Natural killer cell (primary cell): ENCODE data around the gene LYST. TPM values are rescaled to one million over a fixed set of nuclear protein-coding genes. Genes with fewer than 3 reads are reported as not detected.

ENCODE experiments used
- ATAC-seq, 3 donors: fragments of 150-1000 bp in 2 of 3; fragments of 200-7000 bp in 1 of 3; cut with Tn5 transposase; 1 replicate in 1 of 3; 2 replicates in 2 of 3; pipeline ENCODE4 v1.10.0; 2021; ENCODE audit warnings: mild to moderate bottlenecking in 2 of 3, moderate library complexity in 2 of 3
- DNase-seq, 2 donors: peaks; one replicate each; pipeline versions ENCODE4 v3.0.0 to v3.0.0-alpha.2; 2013 to 2021; ENCODE audit warnings: mixed read lengths in 1 of 2
- H3K27ac ChIP-seq: one replicate; pipeline ENCODE4 v1.5.1; 2013; ENCODE audit warnings: mild to moderate bottlenecking, low read length
- H3K27me3 ChIP-seq: one replicate; pipeline ENCODE4 v1.6.1; 2013; ENCODE audit warnings: low read length; ENCODE audit not compliant: control insufficient read depth, insufficient read depth
- H3K36me3 ChIP-seq: one replicate; pipeline ENCODE4 v1.6.1; 2013; ENCODE audit warnings: low read length; ENCODE audit not compliant: control insufficient read depth, insufficient read depth
- H3K4me1 ChIP-seq: one replicate; pipeline ENCODE4 v1.6.1; 2013; ENCODE audit warnings: low read length; ENCODE audit not compliant: control insufficient read depth, insufficient read depth
- H3K4me3 ChIP-seq: one replicate; pipeline ENCODE4 v1.5.1; 2013; ENCODE audit warnings: low read length
- H3K9me3 ChIP-seq: one replicate; pipeline ENCODE4 v1.6.1; 2013; ENCODE audit warnings: low read length; ENCODE audit not compliant: control insufficient read depth, insufficient read depth
- H3K27ac Mint-ChIP-seq, 2 donors: one replicate each; pipeline ENCODE4 v1.8.0; 2022; ENCODE audit warnings: mild to moderate bottlenecking in 2 of 2, mixed read lengths in 2 of 2, moderate library complexity in 1 of 2
- H3K27me3 Mint-ChIP-seq, 2 donors: one replicate each; pipeline ENCODE4 v1.8.0; 2022; ENCODE audit warnings: low read depth in 2 of 2, mixed read lengths in 2 of 2
- H3K36me3 Mint-ChIP-seq: one replicate; pipeline ENCODE4 v1.8.0; 2022; ENCODE audit warnings: mixed read lengths
- H3K4me1 Mint-ChIP-seq, 2 donors: one replicate each; pipeline ENCODE4 v1.8.0; 2022; ENCODE audit warnings: mixed read lengths in 2 of 2
- H3K4me3 Mint-ChIP-seq: one replicate; pipeline ENCODE4 v1.8.0; 2022; ENCODE audit warnings: mild to moderate bottlenecking, moderate library complexity, mixed read lengths
- H3K9me3 Mint-ChIP-seq, 2 donors: one replicate each; pipeline ENCODE4 v1.8.0; 2022; ENCODE audit warnings: mixed read lengths in 2 of 2
- WGBS: methylation state at CpG from one replicate; pipeline ENCODE4 v1.1.7; 2013; ENCODE audit warnings: missing lambda C conversion rate; ENCODE audit not compliant: insufficient coverage; 5-methylcytosine and 5-hydroxymethylcytosine counted together
- intact Hi-C: fragments of 100-400 bp; cut with micrococcal nuclease; formaldehyde crosslinking; loops from one replicate; pipeline ENCODE4 v1.14.2; 2022
- total RNA-seq, 4 donors: library from RNA; stranded (reverse); fragments of 120-200 nt in 1 of 4; gene quantifications; one replicate each; pipeline versions ENCODE4 v1.2.3 to v1.2.4, GENCODE V29; 2013 to 2022
- TF ChIP-seq, protein P1 (sequence below): fragments of 200-600 bp; IDR thresholded peaks from one replicate; pipeline ENCODE4 v1.8.0; 2022; ENCODE audit warnings: antibody characterized with exemption

The LYST gene
- total RNA-seq, 3 donors from 2014 or later (not counting 1 experiment from before 2014, with no cell fraction given): 89.9 to 115 (median 93.6) TPM

DNA sequence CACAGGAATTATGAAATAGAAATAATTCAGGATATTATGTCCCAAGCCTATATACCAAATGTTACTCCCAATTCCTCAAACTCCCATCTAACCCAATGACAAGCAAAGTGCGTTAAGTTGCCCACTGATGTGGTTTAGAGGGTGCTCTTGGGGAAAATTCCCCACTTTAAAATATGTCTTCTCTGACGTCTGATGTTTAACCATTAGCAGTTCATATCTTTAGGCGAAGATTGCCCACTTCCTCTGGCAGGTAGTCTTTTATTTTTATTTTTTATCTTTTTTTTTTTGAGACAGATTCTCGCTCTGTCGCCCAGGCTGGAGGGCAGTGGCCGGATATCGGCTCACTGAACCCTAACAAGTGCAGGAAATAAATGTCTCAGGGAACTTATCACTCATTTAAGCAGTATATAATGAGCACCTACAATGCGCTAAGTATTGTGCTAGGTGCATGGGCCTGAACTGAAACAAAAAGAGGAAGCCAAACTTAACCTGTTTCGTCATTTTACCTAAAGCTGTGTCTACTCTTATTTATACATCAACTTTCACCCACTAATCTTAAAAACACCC, 1.3 kb upstream of the LYST start:
- peak overlapping the region; percentile 74 for H3K4me3 ChIP-seq
- DNase-seq: peak; percentile 37 to 92
- intact Hi-C loops: loop anchor here (1.0 to 10.0 kb wide), 8 partner anchors 19 to 1261 kb away; partner anchors contain the start of genes ARID4B, B3GALNT2, ERO1B and GGPS1
- ATAC-seq: peak; percentile 17 to 34 (median 26)
- TF ChIP-seq, protein P1, sequence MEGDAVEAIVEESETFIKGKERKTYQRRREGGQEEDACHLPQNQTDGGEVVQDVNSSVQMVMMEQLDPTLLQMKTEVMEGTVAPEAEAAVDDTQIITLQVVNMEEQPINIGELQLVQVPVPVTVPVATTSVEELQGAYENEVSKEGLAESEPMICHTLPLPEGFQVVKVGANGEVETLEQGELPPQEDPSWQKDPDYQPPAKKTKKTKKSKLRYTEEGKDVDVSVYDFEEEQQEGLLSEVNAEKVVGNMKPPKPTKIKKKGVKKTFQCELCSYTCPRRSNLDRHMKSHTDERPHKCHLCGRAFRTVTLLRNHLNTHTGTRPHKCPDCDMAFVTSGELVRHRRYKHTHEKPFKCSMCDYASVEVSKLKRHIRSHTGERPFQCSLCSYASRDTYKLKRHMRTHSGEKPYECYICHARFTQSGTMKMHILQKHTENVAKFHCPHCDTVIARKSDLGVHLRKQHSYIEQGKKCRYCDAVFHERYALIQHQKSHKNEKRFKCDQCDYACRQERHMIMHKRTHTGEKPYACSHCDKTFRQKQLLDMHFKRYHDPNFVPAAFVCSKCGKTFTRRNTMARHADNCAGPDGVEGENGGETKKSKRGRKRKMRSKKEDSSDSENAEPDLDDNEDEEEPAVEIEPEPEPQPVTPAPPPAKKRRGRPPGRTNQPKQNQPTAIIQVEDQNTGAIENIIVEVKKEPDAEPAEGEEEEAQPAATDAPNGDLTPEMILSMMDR: no peak
- H3K27me3 ChIP-seq: no peaks in the 10 kb centered on the region
- Mint-ChIP-seq H3K27ac (peak overlapping the region; percentile 99), H3K4me1 (peaks cover 54 to 65% of the 10 kb centered on the region in 2 donors), H3K4me3 (peak overlapping the region; percentile 99), H3K9me3 (no peaks in the 10 kb centered on the region), H3K27me3 (no peaks in the 10 kb centered on the region), H3K36me3 (no peaks in the 10 kb centered on the region)
- no peaks in the 10 kb centered on the region for H3K9me3 ChIP-seq
- H3K27ac ChIP-seq: peak overlapping the region; percentile 99
- no peaks in the 10 kb centered on the region for H3K36me3 ChIP-seq
- H3K4me1 ChIP-seq: peaks cover 64% of the 10 kb centered on the region
- WGBS: 6% methylated on average over 8 of the region's 9 CpGs

DNA sequence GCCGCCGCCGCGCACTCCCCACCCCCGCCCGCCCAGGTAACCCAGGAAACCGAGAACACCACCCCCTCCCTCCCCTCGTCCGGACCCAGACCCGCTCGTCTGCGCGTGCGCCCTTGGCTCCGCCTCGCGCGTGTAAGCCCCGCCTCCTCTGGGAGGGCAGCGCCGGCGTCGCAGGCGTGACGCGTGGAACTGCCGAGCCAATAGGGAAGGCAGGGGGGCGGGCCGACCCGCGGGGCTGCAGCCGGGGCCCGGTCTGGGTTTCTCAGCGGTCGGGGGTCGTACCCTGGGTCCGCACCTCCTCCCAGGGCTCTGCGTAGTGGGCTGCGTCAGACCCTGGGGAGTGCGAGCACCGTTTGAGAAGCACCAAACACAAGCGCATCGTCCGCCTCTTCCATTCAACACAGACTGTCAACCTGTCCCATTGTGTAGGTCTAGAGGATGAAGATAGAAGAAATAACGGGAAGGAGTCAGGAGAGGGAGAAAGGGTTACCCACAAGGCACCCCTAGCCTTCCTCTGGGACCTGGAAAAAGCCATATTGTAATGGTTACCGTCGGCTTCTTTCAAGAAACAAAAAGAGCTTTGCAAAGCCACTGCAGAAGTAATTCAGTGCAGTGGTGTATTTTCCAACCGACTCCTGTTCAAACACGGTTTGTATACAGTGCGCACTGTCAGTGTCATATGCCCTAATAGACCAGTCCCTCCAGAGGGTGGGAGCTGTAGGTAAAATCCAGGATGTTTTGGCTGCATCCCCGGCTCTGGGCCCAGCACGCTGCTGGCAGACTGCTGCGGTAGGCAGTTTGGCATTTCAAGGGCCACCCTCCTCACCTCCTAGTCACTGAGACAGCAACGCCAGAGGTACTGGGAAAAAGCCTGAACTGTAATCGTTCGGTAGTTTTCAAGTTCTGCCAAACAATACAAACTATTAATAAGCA, 473 bp upstream of the LYST start:
- no peaks in the 10 kb centered on the region for H3K9me3 Mint-ChIP-seq
- ATAC-seq: peak; percentile 72 to 89 (median 77)
- peak overlapping the region; percentile 99 for H3K4me3 Mint-ChIP-seq
- peaks cover 56 to 63% of the 10 kb centered on the region in 2 donors for H3K4me1 Mint-ChIP-seq
- H3K27ac Mint-ChIP-seq: peak overlapping the region; percentile 99
- H3K36me3 Mint-ChIP-seq: no peaks in the 10 kb centered on the region
- peak; percentile 99 for DNase-seq
- Histone ChIP-seq H3K36me3 (no peaks in the 10 kb centered on the region), H3K4me3 (peak overlapping the region; percentile 94), H3K27me3 (no peaks in the 10 kb centered on the region), H3K4me1 (peaks cover 63% of the 10 kb centered on the region), H3K9me3 (no peaks in the 10 kb centered on the region), H3K27ac (peak overlapping the region; percentile 99)
- TF ChIP-seq, protein P1: no peak
- WGBS: under 1% methylated on average over 53 of the region's 56 CpGs
- no peaks in the 10 kb centered on the region for H3K27me3 Mint-ChIP-seq
- intact Hi-C loops: loop anchor here (1.0 to 10.0 kb wide), 9 partner anchors 20 to 1260 kb away; partner anchors contain the start of genes ARID4B, B3GALNT2, ERO1B and GGPS1

DNA sequence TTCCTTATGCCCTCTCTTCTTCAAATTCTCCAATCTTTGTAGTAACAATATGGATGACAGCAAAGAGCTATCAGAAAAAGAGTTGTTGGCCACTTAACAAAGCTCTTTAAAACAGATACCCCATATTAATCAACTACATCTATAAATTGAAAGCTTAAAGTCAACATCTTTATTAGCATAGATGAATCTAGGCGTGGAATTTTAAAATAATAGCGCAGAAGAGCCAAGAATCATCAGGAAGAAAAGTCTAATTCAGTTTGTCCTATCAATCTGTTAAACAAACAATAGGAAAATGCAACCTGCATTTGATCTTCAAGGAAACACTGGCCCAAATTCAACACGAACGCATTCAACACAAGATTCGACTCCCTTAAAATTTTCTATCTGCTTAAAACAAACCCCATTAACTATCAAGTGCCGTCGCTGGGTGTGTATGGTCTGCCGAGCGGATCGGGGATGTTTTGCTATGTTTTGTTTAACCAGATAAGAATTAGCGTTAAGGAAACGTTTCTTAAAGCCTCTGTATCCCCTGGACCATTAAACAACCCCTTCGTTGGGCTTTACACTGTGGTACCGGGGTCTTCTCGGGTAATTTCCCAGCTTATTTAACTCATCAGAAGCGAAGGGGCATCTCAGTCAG, 1.0 kb downstream of the LYST start:
- Histone ChIP-seq H3K4me1 (peaks cover 56% of the 10 kb centered on the region), H3K27me3 (no peaks in the 10 kb centered on the region), H3K36me3 (no peaks in the 10 kb centered on the region), H3K9me3 (no peaks in the 10 kb centered on the region), H3K27ac (peak overlapping the region; percentile 99), H3K4me3 (peak overlapping the region; percentile 94)
- H3K27ac Mint-ChIP-seq: peak overlapping the region; percentile 99
- TF ChIP-seq, protein P1: no peak
- peaks cover 56 to 62% of the 10 kb centered on the region in 2 donors for H3K4me1 Mint-ChIP-seq
- intact Hi-C loops: loop anchor here (1.0 to 10.0 kb wide), 9 partner anchors 9 to 1258 kb away; partner anchors contain the start of genes ARID4B, B3GALNT2, ERO1B and GGPS1
- 12% methylated on average over 13 of the region's 16 CpGs for WGBS
- H3K27me3 Mint-ChIP-seq: no peaks in the 10 kb centered on the region
- H3K4me3 Mint-ChIP-seq: peak overlapping the region; percentile 99
- ATAC-seq (no peak), DNase-seq (no peak)
- no peaks in the 10 kb centered on the region for H3K36me3 Mint-ChIP-seq
- no peaks in the 10 kb centered on the region for H3K9me3 Mint-ChIP-seq
